ENCODE data around the gene ZNF672.
A peak's percentile ranks its signal among the peaks of the same experiment; 100 is the strongest.
"Not testable (repeated sequence)": the region's sequence is repeated elsewhere in the genome, so short reads cannot be mapped to it uniquely, and the experiment has no call there.

ZNF672 gene

DNA sequence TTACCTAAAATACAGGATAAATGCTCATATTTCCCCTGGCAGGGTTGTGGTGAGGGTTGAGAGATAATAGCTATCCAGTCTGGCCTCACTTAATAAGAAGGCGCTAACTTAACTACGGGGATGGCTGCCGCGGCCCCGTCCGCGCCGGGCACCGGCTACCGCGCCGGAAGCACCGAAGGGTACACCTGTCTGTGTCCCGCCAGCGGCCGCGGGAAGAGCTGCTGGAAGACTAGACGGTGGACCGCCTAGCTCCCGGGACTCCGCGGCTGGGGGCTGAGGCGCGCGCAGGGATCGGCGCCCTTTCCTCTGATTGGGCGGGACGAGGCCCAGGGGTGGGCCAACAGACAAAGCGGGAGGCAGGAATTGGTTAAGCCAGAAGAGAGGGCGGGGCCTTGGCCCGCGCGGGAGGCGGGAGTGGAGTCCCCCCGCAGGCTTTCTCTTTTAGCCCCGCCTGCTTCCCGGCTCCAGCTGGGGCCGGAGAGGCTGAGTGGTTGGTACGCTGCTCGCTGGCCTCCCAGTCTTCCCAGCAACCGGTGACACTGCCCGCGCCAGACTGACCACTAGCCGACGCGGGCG is at the start of gene ZNF672:
ZNF672 (plus strand) TSS at position 444 of the 576 bp plus-strand sequence. CDS start 9,051 bp downstream, outside the sequence.
- DNase-seq: peak; percentile 97

DNA sequence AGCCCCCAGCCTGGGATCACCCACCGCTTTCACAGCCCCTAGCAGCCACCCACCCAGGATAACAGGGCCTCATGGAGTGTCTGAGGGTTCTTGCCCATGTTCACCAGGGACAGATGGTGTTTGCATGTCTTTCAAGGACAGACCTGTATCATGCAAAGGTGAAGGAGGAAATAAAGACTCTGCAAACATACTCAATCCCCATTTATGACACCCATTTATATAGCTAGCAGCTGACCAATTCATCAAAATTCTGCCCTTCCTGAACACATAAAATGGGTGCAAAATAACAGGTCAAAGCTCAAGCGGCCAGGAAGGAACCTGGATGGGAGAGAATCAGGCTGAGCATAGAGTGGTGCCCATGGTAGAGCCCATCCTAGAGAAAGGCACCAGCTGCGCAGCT is 49.7 kb upstream of the ZNF672 start:
- no peak for DNase-seq

DNA sequence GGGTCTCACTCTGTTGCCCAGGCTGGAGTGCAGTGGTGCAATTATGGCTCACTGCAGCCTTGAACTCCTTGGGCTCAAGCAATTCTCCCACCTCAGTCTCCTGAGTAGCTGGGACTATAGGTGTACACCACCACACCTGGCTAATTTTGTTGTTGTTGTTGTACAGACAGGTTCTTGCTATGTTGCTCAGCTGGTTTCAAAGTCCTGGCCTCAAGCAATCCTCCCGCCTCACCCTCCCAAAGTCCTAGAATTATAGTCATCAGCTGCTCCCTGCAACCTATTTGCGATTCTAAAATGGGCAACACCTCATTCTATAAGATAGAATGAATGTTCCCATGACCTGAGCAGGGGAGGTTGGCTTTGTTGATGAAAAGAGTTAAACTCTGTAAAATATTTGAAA is 48.7 kb upstream of the ZNF672 start:
- DNase-seq: not testable (repeated sequence)

GRCh38 chr1:248790456-248790855 is 47.6 kb upstream of the ZNF672 start:
- no peak for DNase-seq

DNA sequence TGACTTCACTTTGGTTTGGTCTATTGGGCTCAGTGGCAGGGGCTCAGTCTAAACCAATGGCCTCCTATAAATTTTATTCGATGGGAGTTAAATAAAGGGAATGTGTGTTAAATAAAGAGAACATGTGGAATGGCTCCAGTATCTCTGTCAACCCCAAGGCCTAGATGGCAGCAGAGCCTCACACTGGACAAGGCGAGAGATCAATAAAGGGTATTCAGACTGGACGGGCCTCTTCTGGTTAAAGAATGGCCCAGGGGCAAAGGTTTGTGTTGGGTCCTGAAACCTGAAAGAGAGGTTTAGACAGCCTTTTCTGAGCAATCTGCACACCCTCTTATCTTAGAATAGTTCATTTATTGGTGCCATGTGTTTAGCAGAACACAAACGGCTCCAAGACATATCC is 47.0 kb upstream of the ZNF672 start:
- no peak for DNase-seq

DNA sequence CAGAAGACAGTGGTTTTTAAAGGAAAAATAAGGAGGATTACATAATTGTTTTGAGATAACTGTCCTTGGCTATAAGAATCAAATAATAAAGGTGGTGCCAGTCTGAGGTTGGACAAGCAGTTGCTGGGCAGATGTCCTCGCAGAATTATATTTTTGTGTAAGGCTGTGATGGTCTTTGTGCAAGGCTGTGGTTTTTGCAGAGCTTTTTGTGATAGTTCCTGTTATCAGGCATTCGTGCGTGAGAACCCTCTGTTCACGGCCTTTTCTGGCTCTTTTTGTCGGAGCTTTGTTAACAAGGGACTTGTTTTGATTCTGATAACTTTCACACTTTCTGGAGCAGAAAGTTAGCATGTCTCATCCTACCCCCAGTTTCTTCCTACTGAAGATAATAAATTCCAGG is 45.7 kb upstream of the ZNF672 start:
- DNase-seq: no peak

DNA sequence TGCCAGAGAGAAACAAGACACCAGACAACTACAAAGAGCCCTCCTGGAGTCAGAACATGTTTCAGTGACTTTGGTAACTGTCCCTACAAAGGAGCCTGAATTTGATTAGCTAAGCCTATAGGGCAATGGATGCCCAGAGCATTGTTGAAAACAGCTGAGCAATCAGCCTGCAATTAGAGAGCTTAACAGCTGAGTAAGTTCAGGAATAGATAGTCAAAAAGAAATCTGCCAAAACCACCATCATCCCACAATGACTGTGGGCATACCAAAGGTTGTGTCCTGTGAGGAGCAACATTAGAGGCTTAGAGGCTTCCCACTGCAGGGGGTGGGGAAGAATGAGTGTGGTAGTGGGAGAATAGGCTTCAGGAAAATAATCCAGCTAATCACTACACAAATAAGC is 44.4 kb upstream of the ZNF672 start:
- no peak for DNase-seq

DNA sequence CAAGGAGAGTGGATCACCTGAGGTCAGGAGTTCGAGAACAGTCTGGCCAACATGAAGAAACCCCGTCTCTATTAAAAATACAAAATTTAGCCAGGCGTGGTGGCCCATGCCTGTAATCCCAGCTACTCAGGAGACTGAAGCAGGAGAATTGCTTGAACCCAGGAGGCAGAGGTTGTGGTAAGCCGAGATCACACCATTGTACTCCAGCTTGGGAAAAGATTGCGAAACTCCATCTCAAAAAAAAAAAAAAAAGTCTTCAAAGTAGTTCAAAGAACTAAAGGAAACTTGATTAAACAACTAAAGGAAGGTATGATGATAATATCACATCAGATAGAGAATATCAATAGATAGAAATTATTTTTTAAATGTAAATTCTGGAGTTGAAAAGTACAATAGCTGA is 43.4 kb upstream of the ZNF672 start:
- not testable (repeated sequence) for DNase-seq

DNA sequence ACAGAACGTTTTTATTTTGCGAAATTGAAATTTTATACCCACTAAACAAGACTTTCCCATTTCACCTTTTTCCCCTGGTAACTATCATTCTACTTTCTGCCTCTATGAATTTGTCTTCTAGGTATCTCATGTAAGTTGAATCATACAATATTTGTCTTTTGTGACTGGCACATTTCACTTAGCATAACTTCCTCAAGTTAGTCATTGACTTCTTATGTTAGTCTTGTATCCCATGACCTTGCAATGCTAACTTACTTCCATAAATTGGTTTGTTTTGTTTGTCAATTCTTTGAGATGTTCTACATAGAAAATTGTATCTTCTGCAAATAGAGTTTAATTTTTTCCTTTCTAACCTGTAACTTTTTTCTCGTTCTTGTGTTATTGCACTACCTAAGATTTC is 39.2 kb upstream of the ZNF672 start:
- no peak for DNase-seq

DNA sequence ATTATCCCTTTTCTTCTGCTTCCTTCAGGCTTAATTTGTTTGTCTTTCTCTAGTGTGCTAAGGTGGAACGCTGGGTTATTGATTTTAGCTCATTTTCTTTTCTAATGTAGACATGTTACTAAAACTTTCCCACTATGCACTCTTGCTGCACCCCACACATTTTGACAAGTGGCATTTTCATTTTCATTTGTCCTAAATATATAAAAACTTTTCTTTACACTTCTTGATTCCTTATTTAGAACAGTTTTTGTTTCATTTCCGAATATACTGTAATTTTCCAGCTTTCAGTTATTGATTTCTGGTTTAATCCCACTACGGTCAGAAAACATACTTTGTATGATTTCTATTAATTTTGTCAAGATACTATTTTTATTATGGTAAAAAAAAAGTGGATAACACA is 37.6 kb upstream of the ZNF672 start:
- no peak for DNase-seq

DNA sequence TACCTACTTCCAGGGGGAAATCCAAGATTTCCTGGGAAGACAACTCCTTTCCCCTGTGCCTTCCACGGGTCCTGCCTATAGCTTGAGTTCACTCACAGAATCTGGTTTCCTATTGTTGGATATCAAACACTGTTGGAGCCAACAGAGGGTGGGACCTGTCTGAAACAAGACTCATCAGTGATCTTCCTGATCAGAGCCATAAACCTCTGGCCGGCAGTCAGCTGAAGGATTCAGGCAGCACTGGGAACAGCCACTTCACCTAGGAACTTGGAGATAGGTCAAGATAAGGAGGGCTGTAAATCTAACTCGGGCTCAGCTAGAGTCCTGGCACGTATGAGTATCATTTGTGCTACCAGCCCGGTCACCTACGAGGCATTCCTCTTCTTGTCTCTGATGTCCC is 35.6 kb upstream of the ZNF672 start:
- no peak for DNase-seq

- DNase-seq: not testable (repeated sequence)
These were observed 34.5 kb upstream of the ZNF672 start for GRCh38 chr1:248803501-248803900.

DNA sequence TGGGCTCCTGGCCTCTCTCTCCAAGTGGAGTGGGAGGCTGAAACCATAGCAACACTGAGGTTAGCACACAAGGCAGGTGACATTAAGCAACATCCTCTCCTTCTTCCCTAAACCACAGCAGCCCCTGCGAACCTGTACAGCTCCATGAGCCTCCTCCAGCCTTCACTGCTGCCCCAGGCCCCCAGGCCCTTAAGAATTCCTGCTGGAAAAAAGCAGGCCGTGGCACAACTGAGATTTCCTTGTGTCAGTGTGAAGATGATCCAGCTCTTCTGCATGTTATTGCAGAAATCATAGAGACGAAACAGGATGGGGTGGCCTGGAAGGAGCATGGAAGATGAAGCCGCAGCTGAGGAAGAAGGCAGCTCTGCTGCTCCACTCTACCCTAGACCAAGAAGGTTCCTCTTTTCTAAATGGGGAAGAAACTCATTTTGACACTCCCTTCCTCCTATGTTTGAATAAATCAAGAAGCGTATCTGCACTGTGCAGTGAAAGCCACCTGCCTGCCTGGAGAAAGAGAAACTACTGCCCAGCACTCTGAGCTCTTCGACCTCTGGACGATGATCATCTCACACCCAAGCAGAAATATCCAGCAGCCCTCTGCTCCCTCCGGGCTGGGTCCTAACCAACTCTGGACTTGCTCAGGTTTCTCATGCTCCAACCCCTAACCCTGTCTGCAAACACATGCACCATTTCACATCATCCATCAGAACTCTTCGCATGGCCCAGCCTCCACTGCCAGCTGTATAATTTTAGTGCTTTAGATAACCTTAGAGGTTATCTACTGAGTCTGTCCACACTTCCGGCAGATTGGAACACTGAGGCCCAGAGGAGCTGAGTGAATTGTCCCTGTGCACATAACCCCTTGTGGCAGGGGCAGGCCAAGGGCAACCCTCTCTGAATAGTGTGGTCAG is 33.0 kb upstream of the ZNF672 start:
- no peak for DNase-seq

- no peak for DNase-seq
These were observed 32.1 kb upstream of the ZNF672 start for GRCh38 chr1:248805876-248806275.

GRCh38 chr1:248807067-248807737 is 30.8 kb upstream of the ZNF672 start:
- peak; percentile 25 for DNase-seq

DNA sequence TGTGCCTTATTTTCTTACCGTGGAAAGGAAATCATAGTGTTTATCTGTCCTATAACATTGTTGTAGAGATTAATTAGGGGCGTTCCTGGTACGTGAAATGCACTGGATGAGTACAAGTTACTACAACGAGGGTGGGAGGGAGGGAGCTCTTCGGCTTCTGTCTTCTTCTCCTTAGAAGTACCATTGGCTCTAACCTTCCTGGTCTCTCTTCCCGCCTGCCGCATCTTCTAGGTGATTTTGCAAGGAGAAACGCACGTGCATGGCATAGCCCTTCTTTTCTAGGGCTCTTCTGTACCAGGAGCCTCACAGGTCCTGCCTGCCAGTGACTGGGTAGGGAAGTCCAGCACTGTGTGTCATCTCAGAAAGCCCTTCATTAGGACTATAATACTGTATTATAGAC is 29.1 kb upstream of the ZNF672 start:
- DNase-seq: no peak

- DNase-seq: no peak
These were observed 27.9 kb upstream of the ZNF672 start for GRCh38 chr1:248810000-248810726.

DNA sequence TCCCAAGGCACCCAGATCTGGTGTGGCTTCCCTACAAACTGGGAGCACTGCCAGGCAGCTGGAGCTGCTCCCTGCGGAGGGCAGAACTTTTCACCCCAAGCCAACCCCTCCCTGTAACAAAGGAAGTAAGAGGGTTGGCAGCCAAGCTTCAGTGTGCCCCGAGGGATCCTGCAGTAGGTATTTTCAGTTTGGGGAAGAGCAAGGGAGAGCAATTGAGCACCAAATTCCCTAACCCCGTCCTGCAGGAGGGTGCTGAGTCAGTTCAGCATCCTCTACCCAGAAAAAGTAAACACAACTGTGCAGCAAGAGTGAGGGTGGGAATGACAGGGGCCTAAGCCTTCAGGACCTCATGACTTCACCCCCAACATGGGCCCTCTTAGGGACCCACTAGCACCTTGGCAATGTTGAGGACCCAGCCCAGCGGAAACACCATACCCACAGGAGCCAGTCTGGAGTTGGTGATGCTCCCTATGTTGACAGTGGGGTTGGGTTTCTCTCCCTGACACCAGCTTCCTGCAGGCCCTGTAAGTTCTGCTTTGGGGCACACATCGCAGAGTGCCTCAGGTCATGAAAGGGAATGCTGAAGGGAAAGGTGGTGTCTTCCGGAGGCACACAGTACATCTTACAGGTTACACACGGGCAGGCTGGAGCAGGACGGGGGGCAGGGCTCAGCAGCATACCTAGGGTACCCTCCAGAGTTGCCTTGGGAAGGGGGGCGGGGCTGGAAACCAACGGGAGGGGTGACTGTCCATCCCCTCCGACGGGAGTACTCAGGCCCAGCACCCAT is 27.1 kb upstream of the ZNF672 start:
- peak; percentile 11 for DNase-seq

DNA sequence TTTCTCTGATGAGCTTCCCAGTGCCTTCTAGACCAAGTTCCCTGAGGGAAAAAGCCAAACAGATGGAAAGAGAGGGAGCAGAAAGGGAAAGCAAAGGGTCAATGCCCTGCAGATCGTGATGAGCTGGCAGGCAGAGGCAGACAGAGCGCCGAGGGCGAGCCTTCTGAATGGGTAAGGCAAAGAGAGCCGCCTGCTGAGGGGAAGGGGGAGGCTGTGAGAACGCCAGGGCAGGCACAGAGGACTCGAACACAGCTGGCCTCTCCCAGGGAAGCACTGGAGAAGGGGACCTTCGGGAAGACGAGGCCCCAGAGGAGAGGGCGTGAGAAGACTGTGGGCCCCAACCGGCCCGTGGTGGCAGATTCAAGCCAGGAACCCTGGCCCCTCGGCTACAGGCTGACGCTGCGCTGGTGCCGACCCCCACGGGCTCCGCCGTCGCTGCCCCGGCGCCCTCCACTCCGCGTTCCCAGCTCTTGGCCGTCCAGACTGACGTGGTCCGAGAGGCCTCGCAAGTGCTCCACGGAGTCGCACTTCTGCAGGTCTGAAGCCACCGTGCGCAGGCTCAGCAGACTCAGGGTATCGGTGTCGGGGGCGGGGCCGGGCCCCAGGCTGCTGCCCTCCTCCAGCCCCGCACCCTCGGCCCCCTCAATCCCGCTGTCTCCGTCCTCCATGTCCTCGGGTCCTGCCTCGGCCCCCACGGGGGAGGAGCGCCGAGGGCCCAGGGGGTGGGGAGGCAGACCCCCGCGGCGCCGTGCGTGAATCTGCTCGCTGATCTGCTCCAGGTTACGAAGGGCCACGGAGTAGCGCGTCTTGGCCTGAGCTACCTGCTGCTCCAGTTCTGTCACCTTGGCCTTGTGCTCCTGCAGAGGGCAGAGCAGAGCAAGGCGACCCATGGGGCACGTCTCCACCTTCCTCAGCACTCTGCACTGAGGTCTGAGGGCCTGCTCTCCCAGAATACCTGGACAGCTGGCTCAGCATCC is 26.2 kb upstream of the ZNF672 start:
- no peak for DNase-seq

DNA sequence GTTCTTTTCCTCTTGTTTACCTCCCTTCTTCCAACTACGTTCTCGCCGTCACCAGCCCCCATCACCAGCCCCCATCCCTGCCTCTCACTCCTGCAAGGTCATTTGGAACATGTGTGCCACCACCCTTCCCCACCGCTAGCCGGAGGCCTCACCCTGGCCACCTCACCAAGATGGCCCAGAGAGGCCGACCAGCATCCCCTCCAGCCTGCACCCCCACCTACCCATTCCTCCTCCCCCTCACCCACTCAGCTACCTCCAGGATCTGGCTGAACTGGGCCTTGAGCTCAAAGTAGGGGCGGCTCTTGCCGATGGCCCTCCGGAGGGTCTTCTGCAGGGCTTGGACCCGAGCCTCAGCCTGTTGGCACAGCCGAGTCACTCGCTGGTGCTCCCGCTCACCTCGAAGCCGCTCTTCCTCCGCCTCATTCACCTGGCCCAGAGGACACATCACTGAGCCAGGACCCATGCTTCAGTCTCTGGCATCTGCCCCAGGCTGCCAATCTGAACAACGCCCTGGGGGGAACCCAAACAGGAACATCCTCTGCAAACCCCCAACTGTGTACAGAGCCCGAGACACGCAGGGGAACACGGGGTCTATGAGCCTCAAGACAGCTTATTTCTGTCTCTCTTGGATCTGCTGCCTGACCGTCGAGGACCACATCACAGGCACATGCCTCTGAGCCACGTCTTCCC is 25.1 kb upstream of the ZNF672 start:
- DNase-seq: no peak
